Measurements from ENCODE around the gene C14orf132.

- TF ChIP-seq CTCF (IDR thresholded peaks at IDR 0.05), result no peak
- TF ChIP-seq POLR2A (IDR thresholded peaks at IDR 0.05; ENCODE audit: low read depth), result no peak
Measured at GRCh38 chr14:96120392-96120791, 81.2 kb downstream of the C14orf132 start.

All from esophagus muscularis mucosa (tissue), 3 donors.